Left ventricle myocardium superior (tissue), 1 donor: Measurements from ENCODE around the gene JARID2. TPM values are rescaled to one million over a fixed set of nuclear protein-coding genes. Genes with fewer than 3 reads are reported as not detected.

Experiments used
- ATAC-seq: fragments of 200-7000 bp; cut with Tn5 transposase; one replicate; pipeline ENCODE4 v1.9.1; 2020; ENCODE audit warnings: mild to moderate bottlenecking, moderate library complexity
- DNase-seq: peaks from one replicate; pipeline ENCODE4 v3.0.0-alpha.2; 2020
- intact Hi-C: fragments of 100-400 bp; cut with micrococcal nuclease; formaldehyde crosslinking; loops from one replicate; pipeline ENCODE4 v1.11.0; 2022
- total RNA-seq: library from RNA; stranded (reverse); fragmentation: NEBNext Ultra II Directional; extraction: Animal tissue kit (Norgen Biotek cat#: 25700); gene quantifications from one replicate; pipeline ENCODE4 v1.2.1, GENCODE V29; 2021
- donor health status: DM: no; HTN: yes; CAD: no; lungs with severe emphysema.

Gene JARID2
- total RNA-seq, 1 donor from 2014 or later: 10.2 TPM

DNA sequence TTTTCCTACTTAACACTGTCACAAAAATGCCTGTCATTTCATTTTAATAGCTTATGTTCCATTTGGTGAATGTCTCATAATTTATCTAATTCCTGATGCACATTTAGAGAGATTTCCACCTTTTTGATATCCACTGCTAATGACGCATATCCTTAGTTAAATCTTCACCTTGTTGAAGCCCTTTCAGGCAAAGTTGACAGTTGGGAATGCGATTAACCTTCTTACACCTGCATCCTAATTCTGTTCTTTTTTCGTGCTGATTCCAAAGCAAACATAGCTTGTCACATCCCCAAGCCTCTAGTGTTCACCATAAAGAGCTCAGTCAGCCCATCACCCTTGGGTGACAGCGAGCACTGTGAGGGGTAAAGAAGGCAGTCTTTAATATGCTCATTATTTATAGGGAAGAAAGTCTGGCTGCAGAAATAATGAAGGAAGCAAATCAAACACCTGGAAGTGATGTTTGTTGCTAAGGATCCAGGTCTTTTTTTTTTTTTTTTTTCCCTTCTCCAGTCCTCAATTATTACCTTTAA lies 211.3 kb downstream of the JARID2 start:
- ATAC-seq: no peak
- intact Hi-C loops: no loop called here
- no peak for DNase-seq

DNA sequence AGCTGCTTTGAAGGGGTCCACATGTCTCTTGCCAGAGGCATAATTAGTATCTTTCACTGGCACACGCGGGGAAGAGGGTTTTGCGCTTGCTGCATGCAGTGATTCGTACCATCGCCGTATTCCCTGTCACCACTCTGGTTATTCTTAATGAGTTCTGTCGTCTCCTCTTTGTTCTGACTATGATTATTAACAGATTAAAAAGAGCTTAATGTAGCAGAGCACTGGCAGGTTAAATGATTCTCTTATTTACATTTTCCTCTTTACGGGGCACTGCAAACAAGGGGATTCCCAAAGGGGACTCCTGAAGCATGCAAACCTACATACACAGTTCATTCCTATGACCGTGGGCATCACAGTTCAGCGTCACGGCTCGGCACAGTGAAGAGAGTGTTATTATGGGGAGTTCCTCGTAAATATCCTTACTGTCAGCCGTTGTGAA lies 212.2 kb downstream of the JARID2 start:
- DNase-seq (no peak), ATAC-seq (no peak)
- intact Hi-C loops: no loop called here

GRCh38 chr6:15460110-15460727 lies 214.3 kb downstream of the JARID2 start:
- ATAC-seq (peak; percentile 62), DNase-seq (no peak)
- intact Hi-C loops: no loop called here

- DNase-seq: no peak
These were observed 215.5 kb downstream of the JARID2 start for GRCh38 chr6:15461127-15461944.

DNA sequence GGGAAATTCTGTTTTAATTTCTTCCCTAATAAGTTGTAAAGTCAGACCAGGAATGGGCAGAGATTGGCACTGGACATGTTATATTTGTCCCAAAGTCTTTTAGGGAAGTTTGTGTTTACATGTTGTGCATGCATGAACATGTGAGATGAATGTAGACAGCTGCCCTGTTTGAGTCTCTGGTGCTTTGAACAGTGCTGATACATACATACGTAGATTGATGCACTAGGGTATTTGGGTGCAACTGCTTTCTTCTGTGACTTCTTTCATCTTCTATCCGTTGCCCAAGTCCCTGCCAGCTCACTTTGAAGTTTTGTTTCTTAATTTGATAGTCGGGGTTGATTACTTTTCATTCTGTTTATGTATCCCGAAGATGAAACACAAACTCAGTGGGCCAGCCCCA lies 216.4 kb downstream of the JARID2 start:
- no peak for DNase-seq
- no peak for ATAC-seq
- intact Hi-C loops: no loop called here

More at GRCh38 chr6:15461127-15461944, 215.5 kb downstream of the JARID2 start:
- intact Hi-C loops: no loop called here
- no peak for ATAC-seq

GRCh38 chr6:15462717-15463525 lies 217.1 kb downstream of the JARID2 start:
- DNase-seq: no peak
- no peak for ATAC-seq
- intact Hi-C loops: no loop called here

DNA sequence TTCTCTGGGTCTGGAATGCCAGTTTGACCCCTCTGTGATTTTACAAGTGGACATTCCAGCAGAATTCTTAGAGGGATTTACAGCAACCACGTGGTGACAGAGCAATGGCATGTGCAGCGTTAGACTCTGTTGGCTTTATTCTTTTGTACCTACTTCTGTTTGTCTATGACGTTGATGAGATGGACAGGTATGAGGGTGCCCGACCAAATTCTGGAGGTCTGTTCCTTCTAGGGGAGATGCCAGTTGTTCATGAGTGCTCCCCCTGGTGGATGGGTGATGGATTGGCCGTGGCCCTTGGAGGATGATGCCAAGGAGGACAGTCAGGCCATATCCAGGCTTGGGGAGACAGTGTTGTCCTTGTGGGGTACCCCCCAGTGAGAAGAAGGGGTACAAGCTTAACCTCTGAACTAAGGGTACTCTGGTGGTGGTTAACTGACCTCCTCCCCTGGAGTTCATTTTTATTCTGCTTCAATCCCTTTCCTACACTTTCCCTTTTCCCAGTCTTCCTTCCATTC lies 218.4 kb downstream of the JARID2 start:
- DNase-seq (peak; percentile 42), ATAC-seq (peak; percentile 48)
- intact Hi-C loops: no loop called here

DNA sequence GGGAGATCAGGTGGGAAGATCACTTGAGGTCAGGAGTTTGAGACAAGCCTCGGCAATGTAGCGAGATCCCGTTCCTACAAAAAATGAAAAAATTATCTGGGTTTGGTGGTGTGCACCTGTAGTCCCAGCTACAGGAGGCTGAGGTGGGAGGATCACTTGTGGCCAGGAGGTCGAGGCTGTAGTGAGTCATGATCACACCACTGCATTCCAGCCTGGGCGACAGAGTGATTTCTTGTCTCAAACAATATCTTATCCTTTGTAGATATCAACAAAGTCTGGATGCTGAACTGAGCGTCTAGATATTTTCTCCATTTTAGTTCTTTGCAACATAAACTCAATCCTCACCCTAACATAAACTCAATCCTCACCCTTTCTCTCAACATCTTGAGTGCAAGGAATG lies 219.3 kb downstream of the JARID2 start:
- DNase-seq: no peak
- intact Hi-C loops: no loop called here
- ATAC-seq: no peak

DNA sequence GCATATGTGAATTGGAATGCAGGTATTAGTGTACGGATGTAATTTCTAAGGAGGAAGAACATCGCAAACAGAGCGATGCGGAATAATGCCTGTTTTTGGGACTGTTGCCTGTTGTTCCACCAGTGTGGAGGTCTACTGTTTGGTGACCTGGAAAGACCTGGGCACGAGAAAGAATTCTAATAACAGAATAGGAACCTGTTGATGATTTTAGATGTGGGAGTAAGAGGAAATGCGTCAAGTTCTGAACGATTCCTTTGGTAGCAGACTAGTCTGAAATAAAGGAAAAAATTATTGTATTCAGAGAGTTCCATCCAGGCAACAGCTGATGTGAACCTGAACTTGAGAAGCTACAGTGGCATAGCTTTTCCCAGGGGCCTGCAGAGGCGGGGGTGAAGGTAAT lies 224.9 kb downstream of the JARID2 start:
- intact Hi-C loops: no loop called here
- DNase-seq (no peak), ATAC-seq (no peak)

GRCh38 chr6:15472621-15473020 lies 226.8 kb downstream of the JARID2 start:
- ATAC-seq (no peak), DNase-seq (no peak)
- intact Hi-C loops: no loop called here

GRCh38 chr6:15473174-15473573 lies 227.3 kb downstream of the JARID2 start:
- ATAC-seq: no peak
- no peak for DNase-seq
- intact Hi-C loops: no loop called here

- DNase-seq: no peak
- ATAC-seq: peak; percentile 78
- intact Hi-C loops: no loop called here
These were observed 227.9 kb downstream of the JARID2 start for GRCh38 chr6:15473741-15474161.

GRCh38 chr6:15474196-15474595 lies 228.3 kb downstream of the JARID2 start:
- no peak for ATAC-seq
- no peak for DNase-seq
- intact Hi-C loops: no loop called here

GRCh38 chr6:15475261-15475660 lies 229.4 kb downstream of the JARID2 start:
- no peak for ATAC-seq
- intact Hi-C loops: no loop called here
- no peak for DNase-seq

- no peak for DNase-seq
- intact Hi-C loops: no loop called here
These were observed 230.0 kb downstream of the JARID2 start for GRCh38 chr6:15475872-15476271.

GRCh38 chr6:15476631-15477380 lies 230.9 kb downstream of the JARID2 start:
- intact Hi-C loops: no loop called here

More at GRCh38 chr6:15475872-15476271, 230.0 kb downstream of the JARID2 start:
- no peak for ATAC-seq

DNA sequence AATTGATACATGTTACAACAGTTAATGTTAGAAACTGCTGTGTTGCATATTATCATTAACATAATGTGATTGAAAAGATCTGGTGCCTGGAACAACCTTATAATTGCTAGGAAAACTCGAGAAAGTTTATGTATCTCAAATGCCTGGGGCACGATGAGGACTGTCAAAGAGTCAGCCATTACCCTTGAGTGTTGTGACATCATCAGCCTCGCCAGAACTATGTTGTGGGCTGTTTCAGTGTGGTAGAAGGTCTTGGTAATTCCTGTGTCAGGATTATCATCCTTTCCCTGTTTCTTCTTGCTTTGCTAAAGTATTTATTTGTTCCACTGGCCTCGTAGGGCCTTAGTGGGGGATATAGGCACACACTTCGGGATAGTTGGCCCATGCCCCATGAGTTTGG lies 231.9 kb downstream of the JARID2 start:
- ATAC-seq (no peak), DNase-seq (no peak)
- intact Hi-C loops: no loop called here

More at GRCh38 chr6:15476631-15477380, 230.9 kb downstream of the JARID2 start:
- DNase-seq: no peak
- peak; percentile 39 for ATAC-seq

DNA sequence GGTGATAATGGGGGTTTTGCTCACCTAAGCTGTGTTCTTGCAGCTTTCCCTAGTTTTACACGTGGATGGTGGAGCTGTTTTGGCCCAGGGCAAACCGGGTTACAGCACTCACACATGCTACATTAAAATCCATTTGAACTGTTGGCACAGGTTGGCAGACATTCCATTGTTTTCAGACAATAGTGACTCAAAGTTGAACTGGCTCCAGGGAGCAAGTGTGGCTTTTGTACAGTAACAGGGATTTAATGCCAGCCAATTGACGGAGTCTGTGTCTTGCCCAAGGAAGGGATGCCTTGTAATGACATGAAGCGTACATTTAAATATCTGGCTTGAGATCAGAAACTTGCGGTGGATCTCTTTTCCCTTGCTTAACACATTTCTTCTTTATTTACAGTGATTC lies 233.9 kb downstream of the JARID2 start:
- ATAC-seq (peak; percentile 72), DNase-seq (no peak)

DNA sequence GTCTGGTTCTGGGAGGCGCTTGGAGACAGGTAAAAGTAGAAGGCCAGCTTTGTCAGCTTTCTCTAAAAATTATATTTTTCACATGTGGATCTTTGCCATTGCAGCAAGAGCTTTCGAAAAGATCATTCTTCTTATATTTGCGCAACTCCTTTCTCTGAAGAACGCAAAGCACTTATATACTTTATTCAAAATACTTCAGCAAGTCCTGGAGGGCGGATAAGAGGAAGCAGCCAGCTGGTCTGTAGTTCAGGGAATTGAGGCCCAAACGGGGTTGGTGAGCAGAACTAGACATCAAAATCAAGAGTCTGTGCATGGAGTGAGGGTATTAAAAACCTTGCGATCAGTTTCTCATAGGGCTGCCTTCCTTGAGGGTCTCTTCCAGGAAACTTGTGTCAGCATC lies 234.7 kb downstream of the JARID2 start:
- intact Hi-C loops: no loop called here
- ATAC-seq (no peak), DNase-seq (no peak)

More for the DNA sequence above, 233.9 kb downstream of the JARID2 start:
- intact Hi-C loops: no loop called here
